Measurements from ENCODE around the gene SULT6B1.

DNA sequence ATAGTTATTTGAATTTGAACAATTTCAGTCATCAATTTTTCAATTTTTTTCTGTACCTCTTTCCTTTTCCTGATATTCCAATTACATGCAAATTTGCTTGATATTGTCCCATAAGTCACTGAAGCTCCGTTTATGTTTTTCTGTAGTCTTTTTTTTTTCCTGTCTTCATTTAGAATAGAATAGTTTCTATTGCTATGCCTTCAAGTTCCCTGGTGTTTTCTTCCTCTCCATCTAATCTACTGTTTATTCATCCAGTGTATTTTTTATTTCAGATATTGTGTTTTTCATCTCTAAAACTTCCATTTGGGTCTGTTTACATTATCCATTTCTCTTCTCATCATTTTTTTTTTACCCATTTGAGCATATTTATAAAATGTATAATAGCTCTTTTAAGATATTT lies 23.7 kb downstream of the SULT6B1 start:
- TF ChIP-seq, protein P1, sequence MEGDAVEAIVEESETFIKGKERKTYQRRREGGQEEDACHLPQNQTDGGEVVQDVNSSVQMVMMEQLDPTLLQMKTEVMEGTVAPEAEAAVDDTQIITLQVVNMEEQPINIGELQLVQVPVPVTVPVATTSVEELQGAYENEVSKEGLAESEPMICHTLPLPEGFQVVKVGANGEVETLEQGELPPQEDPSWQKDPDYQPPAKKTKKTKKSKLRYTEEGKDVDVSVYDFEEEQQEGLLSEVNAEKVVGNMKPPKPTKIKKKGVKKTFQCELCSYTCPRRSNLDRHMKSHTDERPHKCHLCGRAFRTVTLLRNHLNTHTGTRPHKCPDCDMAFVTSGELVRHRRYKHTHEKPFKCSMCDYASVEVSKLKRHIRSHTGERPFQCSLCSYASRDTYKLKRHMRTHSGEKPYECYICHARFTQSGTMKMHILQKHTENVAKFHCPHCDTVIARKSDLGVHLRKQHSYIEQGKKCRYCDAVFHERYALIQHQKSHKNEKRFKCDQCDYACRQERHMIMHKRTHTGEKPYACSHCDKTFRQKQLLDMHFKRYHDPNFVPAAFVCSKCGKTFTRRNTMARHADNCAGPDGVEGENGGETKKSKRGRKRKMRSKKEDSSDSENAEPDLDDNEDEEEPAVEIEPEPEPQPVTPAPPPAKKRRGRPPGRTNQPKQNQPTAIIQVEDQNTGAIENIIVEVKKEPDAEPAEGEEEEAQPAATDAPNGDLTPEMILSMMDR (conservative IDR thresholded peaks at IDR 0.05; ENCODE audit: low read depth, low read length): no peak
- no peak for TF ChIP-seq RFX5 (IDR thresholded peaks at IDR 0.05; ENCODE audit: low read depth, low read length)
- TF ChIP-seq POLR2A (IDR thresholded peaks at IDR 0.05; ENCODE audit: low read depth, low read length): no peak
- TF ChIP-seq RAD21 (IDR thresholded peaks at IDR 0.05; ENCODE audit: low read length): no peak

Measured in IMR-90 (cell line).